ENCODE results near the gene SH3TC1.
A peak's percentile ranks its signal among the peaks of the same experiment; 100 is the strongest.

SH3TC1 gene

GRCh38 chr4:8203052-8203401 is 3.9 kb downstream of the SH3TC1 start:
- Histone ChIP-seq H3K27me3 (ENCODE audit: insufficient read depth, low read length, poor library complexity, severe bottlenecking) (no peaks in the 10 kb centered on the region), H3K79me2 (ENCODE audit: insufficient read depth, low read length) (peaks cover 77% of the 10 kb centered on the region), H4K20me1 (ENCODE audit: insufficient read depth, low read length, poor library complexity, severe bottlenecking) (peaks cover 9% of the 10 kb centered on the region), H3K9ac (ENCODE audit: low read depth, low read length, poor library complexity, severe bottlenecking) (peak overlapping the region; percentile 92), H3K36me3 (ENCODE audit: insufficient read depth, low read length) (no peaks in the 10 kb centered on the region), H3K9me2 (replicated peaks; ENCODE audit: low read depth, low read length) (no peaks in the 10 kb centered on the region), H3F3A (ENCODE audit: low read depth) (no peaks in the 10 kb centered on the region), H3K4me1 (ENCODE audit: insufficient read depth, low read length, poor library complexity, severe bottlenecking) (peaks cover 77% of the 10 kb centered on the region), H3K9me3 (ENCODE audit: insufficient read depth, low read depth, low read length) (no peaks in the 10 kb centered on the region), H3K4me2 (ENCODE audit: low read depth, low read length, poor library complexity, severe bottlenecking) (peak overlapping the region; percentile 98), H2AFZ (ENCODE audit: low read length) (no peak overlapping the region), H3K4me3 (ENCODE audit: low read length, poor library complexity, severe bottlenecking) (peak overlapping the region; percentile 88)
- TF ChIP-seq EZH2phosphoT487 (IDR thresholded peaks at IDR 0.05; ENCODE audit: borderline replicate concordance) (no peak), CTCF (conservative IDR thresholded peaks at IDR 0.05; ENCODE audit: low read length) (no peak)

GRCh38 chr4:8203817-8204216 is 4.7 kb downstream of the SH3TC1 start:
- Histone ChIP-seq H3K4me2 (ENCODE audit: low read depth, low read length, poor library complexity, severe bottlenecking) (peak overlapping the region; percentile 98), H2AFZ (ENCODE audit: low read length) (no peak overlapping the region), H3K9me2 (replicated peaks; ENCODE audit: low read depth, low read length) (no peaks in the 10 kb centered on the region), H3K36me3 (ENCODE audit: insufficient read depth, low read length) (no peaks in the 10 kb centered on the region), H3K4me1 (ENCODE audit: insufficient read depth, low read length, poor library complexity, severe bottlenecking) (peaks cover 69% of the 10 kb centered on the region), H4K20me1 (ENCODE audit: insufficient read depth, low read length, poor library complexity, severe bottlenecking) (peaks cover 9% of the 10 kb centered on the region), H3K4me3 (ENCODE audit: low read length, poor library complexity, severe bottlenecking) (peak overlapping the region; percentile 88), H3K9me3 (ENCODE audit: insufficient read depth, low read depth, low read length) (no peaks in the 10 kb centered on the region), H3K27me3 (ENCODE audit: insufficient read depth, low read length, poor library complexity, severe bottlenecking) (no peaks in the 10 kb centered on the region), H3F3A (ENCODE audit: low read depth) (no peaks in the 10 kb centered on the region), H3K79me2 (ENCODE audit: insufficient read depth, low read length) (peaks cover 77% of the 10 kb centered on the region), H3K9ac (ENCODE audit: low read depth, low read length, poor library complexity, severe bottlenecking) (peak overlapping the region; percentile 23)
- TF ChIP-seq EZH2phosphoT487 (IDR thresholded peaks at IDR 0.05; ENCODE audit: borderline replicate concordance) (no peak), CTCF (conservative IDR thresholded peaks at IDR 0.05; ENCODE audit: low read length) (no peak)

GRCh38 chr4:8204576-8205227 is 5.6 kb downstream of the SH3TC1 start:
- peak overlapping the region; percentile 23 for H3K9ac ChIP-seq (ENCODE audit: low read depth, low read length, poor library complexity, severe bottlenecking)
- peaks cover 9% of the 10 kb centered on the region for H4K20me1 ChIP-seq (ENCODE audit: insufficient read depth, low read length, poor library complexity, severe bottlenecking)
- H3K4me1 ChIP-seq (ENCODE audit: insufficient read depth, low read length, poor library complexity, severe bottlenecking) = peaks cover 66% of the 10 kb centered on the region
- peak overlapping the region; percentile 98 for H3K4me2 ChIP-seq (ENCODE audit: low read depth, low read length, poor library complexity, severe bottlenecking)
- no peaks in the 10 kb centered on the region for H3K9me2 ChIP-seq (replicated peaks; ENCODE audit: low read depth, low read length)
- no peak overlapping the region for H2AFZ ChIP-seq (ENCODE audit: low read length)
- H3K4me3 ChIP-seq (ENCODE audit: low read length, poor library complexity, severe bottlenecking) = no peak overlapping the region
- TF ChIP-seq CTCF (conservative IDR thresholded peaks at IDR 0.05; ENCODE audit: low read length) (no peak), EZH2phosphoT487 (IDR thresholded peaks at IDR 0.05; ENCODE audit: borderline replicate concordance) (no peak)
- H3K27me3 ChIP-seq (ENCODE audit: insufficient read depth, low read length, poor library complexity, severe bottlenecking) = no peaks in the 10 kb centered on the region
- H3K79me2 ChIP-seq (ENCODE audit: insufficient read depth, low read length) = peaks cover 71% of the 10 kb centered on the region
- no peaks in the 10 kb centered on the region for H3F3A ChIP-seq (ENCODE audit: low read depth)
- H3K9me3 ChIP-seq (ENCODE audit: insufficient read depth, low read depth, low read length) = no peaks in the 10 kb centered on the region
- no peaks in the 10 kb centered on the region; the same call in 1 of the 2 replicates for H3K36me3 ChIP-seq (ENCODE audit: insufficient read depth, low read length)
